K562 (cell line): ENCODE results near the gene ZNF467. TPM values are rescaled to one million over a fixed set of nuclear protein-coding genes. Genes with fewer than 3 reads are reported as not detected.

Source experiments
- ATAC-seq: fragments of 200-7000 bp; cut with Tn5 transposase; 3 replicates; pipeline ENCODE4 v1.9.1; 2020; ENCODE audit warnings: moderate library complexity
- BruUV-seq: library from RNA; stranded (reverse); fragments of 400-500 nt; replicated peaks from 2 replicates; lab custom pipeline; 2021; lab: Mats Ljungman, UMichigan
- CTCF ChIA-PET: fragments of 300-600 bp; formaldehyde crosslinking; extraction: SDS; loops from one replicate; lab custom pipeline; 2021; ENCODE audit warnings: low intra/inter-chr PET ratio; lab: Yijun Ruan, JAX
- POLR2A ChIA-PET: fragments of 300-600, 350-650 bp; sonication (Branson Sonifier 250); formaldehyde crosslinking; extraction: SDS; loops from one replicate; lab custom pipeline; 2021; ENCODE audit warnings: antibody characterized with exemption, inconsistent platforms; lab: Yijun Ruan, JAX
- DNase-seq, 4 experiments: peaks; one replicate each; pipeline versions ENCODE4 v3.0.0 to v3.0.0-alpha.2; 2011 to 2018; ENCODE audit warnings: low spot score in 3 of 4, mixed read lengths in 3 of 4; ENCODE audit errors: extremely low read depth in 1 of 4
- FAIRE-seq: peaks from 2 replicates; lab custom pipeline; 2011; peaks lifted over from hg19 to GRCh38; lab: Jason Lieb, UNC
- H2AFZ ChIP-seq: 2 replicates; pipeline ENCODE4 v1.6.0; 2011; ENCODE audit warnings: low read depth, low read length, control low read depth, inconsistent platforms
- H3K27ac ChIP-seq: fragments of 200-600 bp; 3 replicates; pipeline ENCODE4 v1.8.0; 2011; ENCODE audit warnings: low read depth, mild to moderate bottlenecking, control low read depth, inconsistent platforms, low read length, moderate library complexity, mixed read lengths; ENCODE audit errors: extremely low read depth
- H3K27me3 ChIP-seq, 2 experiments: fragments of 300-600 bp in 1 of 2; 2 replicates in 1 of 2; 3 replicates in 1 of 2; pipeline versions ENCODE4 v1.6.0 to v1.8.0; 2011; ENCODE audit warnings: inconsistent platforms in 2 of 2, low read length in 2 of 2, mild to moderate bottlenecking in 1 of 2, mixed read lengths in 1 of 2, moderate library complexity in 1 of 2; ENCODE audit not compliant: control insufficient read depth in 2 of 2, insufficient read depth in 2 of 2
- H3K36me3 ChIP-seq: fragments of 300-600 bp; 3 replicates; pipeline ENCODE4 v1.8.0; 2011; ENCODE audit warnings: mild to moderate bottlenecking, low read length, inconsistent platforms; ENCODE audit not compliant: control insufficient read depth, insufficient read depth
- H3K4me1 ChIP-seq, 2 experiments: fragments of 200-600 bp in 1 of 2; replicated peaks in 1 of 2; 2 replicates in 1 of 2; 3 replicates in 1 of 2; pipeline versions ENCODE4 v1.5.1 to v1.8.0; 2011; ENCODE audit warnings: inconsistent platforms in 2 of 2, low read length in 2 of 2, mild to moderate bottlenecking in 1 of 2, mixed read lengths in 1 of 2, moderate library complexity in 1 of 2; ENCODE audit not compliant: control insufficient read depth in 2 of 2, insufficient read depth in 2 of 2
- H3K4me2 ChIP-seq: 2 replicates; pipeline ENCODE4 v1.6.1; 2011; ENCODE audit warnings: low read length, control low read depth, inconsistent platforms, mixed read lengths; ENCODE audit not compliant: insufficient read depth
- H3K4me3 ChIP-seq: fragments of 200-600 bp; sonication (generic), shearing (Covaris generic); 2 replicates; pipeline ENCODE4 v1.5.1; 2016; ENCODE audit warnings: control low read depth, inconsistent platforms
- H3K79me2 ChIP-seq: fragments of 200-600 bp; 3 replicates; pipeline ENCODE4 v1.8.0; 2011; ENCODE audit warnings: low read length, inconsistent platforms; ENCODE audit not compliant: control insufficient read depth, insufficient read depth
- H3K9ac ChIP-seq, 2 experiments: 2 replicates each; pipeline versions ENCODE4 v1.6.0 to v1.6.1; 2011; ENCODE audit warnings: low read depth in 2 of 2, low read length in 2 of 2, control low read depth in 1 of 2, inconsistent platforms in 1 of 2, mild to moderate bottlenecking in 1 of 2, mixed read lengths in 1 of 2; ENCODE audit not compliant: insufficient read depth in 1 of 2
- H3K9me1 ChIP-seq: one replicate; pipeline ENCODE4 v1.6.0; 2011; ENCODE audit warnings: inconsistent platforms, mild to moderate bottlenecking, low read length, moderate library complexity; ENCODE audit not compliant: control insufficient read depth, insufficient read depth
- H3K9me3 ChIP-seq: replicated peaks from 2 replicates; pipeline ENCODE4 v1.5.1; 2011; ENCODE audit warnings: low read depth, low read length, inconsistent platforms; ENCODE audit not compliant: control insufficient read depth, insufficient read depth
- H4K20me1 ChIP-seq: replicated peaks from 2 replicates; pipeline ENCODE4 v1.6.1; 2011; ENCODE audit warnings: low read length, inconsistent platforms, mixed read lengths; ENCODE audit not compliant: control insufficient read depth, insufficient read depth
- COPS2 ChIP-seq: fragments of 450-650 bp; conservative IDR thresholded peaks from 2 replicates; pipeline ENCODE4 v1.6.1; 2016; ENCODE audit warnings: mild to moderate bottlenecking, moderate library complexity
- HDAC2 ChIP-seq: fragments of 450-650 bp; IDR thresholded peaks from 2 replicates; pipeline ENCODE4 v1.6.1; 2016; ENCODE audit warnings: mild to moderate bottlenecking
- HMG20A ChIP-seq: fragments of 450-650 bp; formaldehyde crosslinking; conservative IDR thresholded peaks from 2 replicates; pipeline ENCODE4 v1.4.0; 2020; ENCODE audit warnings: mild to moderate bottlenecking, mixed read lengths
- KAT7 ChIP-seq: sonication (generic); formaldehyde crosslinking; IDR thresholded peaks from 2 replicates; pipeline ENCODE4 v1.8.0; 2022; ENCODE audit warnings: missing genetic modification reagents, mild to moderate bottlenecking, borderline replicate concordance
- MTF1 ChIP-seq: fragments of 250-450 bp; sonication (Bioruptor Pico); IDR thresholded peaks from 2 replicates; pipeline ENCODE4 v1.9.0; 2021; ENCODE audit warnings: moderate library complexity, mild to moderate bottlenecking, inconsistent platforms, borderline replicate concordance
- SOX6 ChIP-seq: fragments of 450-650 bp; IDR thresholded peaks from 2 replicates; pipeline ENCODE4 v1.6.1; 2014; ENCODE audit warnings: mild to moderate bottlenecking
- ZNF143 ChIP-seq: sonication (generic); formaldehyde crosslinking; IDR thresholded peaks from 2 replicates; pipeline ENCODE4 v1.9.0; 2022; ENCODE audit warnings: mild to moderate bottlenecking, missing genetic modification reagents
- ZNF274 ChIP-seq: IDR thresholded peaks from 2 replicates; pipeline ENCODE4 v1.6.1; 2011; ENCODE audit warnings: low read depth, mild to moderate bottlenecking, low read length, moderate library complexity, borderline replicate concordance
- WGBS: fragments of 100-300 bp; shearing (Covaris generic); methylation state at CpG from one replicate; pipeline ENCODE4 v1.1.6; 2016; ENCODE audit warnings: low coverage, mixed read lengths; ENCODE audit not compliant: insufficient coverage; ENCODE audit errors: missing lambda C conversion rate; 5-methylcytosine and 5-hydroxymethylcytosine counted together
- in situ Hi-C: fragments of 300-500 bp; cut with MboI; formaldehyde crosslinking; loops from 4 replicates; pipeline ENCODE4 v1.15.0; 2018; ENCODE audit warnings: inconsistent platforms, mixed read lengths
- intact Hi-C: fragments of 100-400 bp; cut with micrococcal nuclease; formaldehyde crosslinking; loops from 2 replicates; pipeline ENCODE4 v1.14.2; 2022
- polyA plus RNA-seq, 8 experiments: library from polyadenylated mRNA; depleted of rRNA in 4 of 8; stranded (reverse) in 5 of 8; unstranded in 3 of 8; fragments of >200 nt; fragmentation: Nextera tagmentation in 2 of 8; fragmentation: Illumina TruSeq in 1 of 8; extraction: Ambion mirVana in 2 of 8; extraction: Trizol in 1 of 8; gene quantifications; 2 replicates each; pipeline versions ENCODE4 v1.2.1 to v1.2.3, GENCODE V29; 2011 to 2014; ENCODE audit warnings: inconsistent platforms in 1 of 8, missing spikeins in 1 of 8
- total RNA-seq, 7 experiments: library from RNA; depleted of rRNA in 6 of 7; stranded (reverse); fragments of >200 nt in 6 of 7; fragmentation: Illumina TruSeq in 2 of 7; extraction: Trizol in 2 of 7; gene quantifications; 2 replicates each; pipeline versions ENCODE4 v1.2.1 to v1.2.3, GENCODE V29; 2011 to 2021; ENCODE audit warnings: low replicate concordance in 1 of 7
- TF ChIP-seq, protein P1 (sequence below): fragments of 450-650 bp; IDR thresholded peaks from 2 replicates; pipeline ENCODE4 v1.6.1; 2016

ZNF467 gene
- total and polyA plus RNA-seq, 9 of the 15 experiments (the other 6 are each of a cell fraction or from before 2014, with no cell fraction given) = 0.32 to 14.2 (median 1.7) TPM

DNA sequence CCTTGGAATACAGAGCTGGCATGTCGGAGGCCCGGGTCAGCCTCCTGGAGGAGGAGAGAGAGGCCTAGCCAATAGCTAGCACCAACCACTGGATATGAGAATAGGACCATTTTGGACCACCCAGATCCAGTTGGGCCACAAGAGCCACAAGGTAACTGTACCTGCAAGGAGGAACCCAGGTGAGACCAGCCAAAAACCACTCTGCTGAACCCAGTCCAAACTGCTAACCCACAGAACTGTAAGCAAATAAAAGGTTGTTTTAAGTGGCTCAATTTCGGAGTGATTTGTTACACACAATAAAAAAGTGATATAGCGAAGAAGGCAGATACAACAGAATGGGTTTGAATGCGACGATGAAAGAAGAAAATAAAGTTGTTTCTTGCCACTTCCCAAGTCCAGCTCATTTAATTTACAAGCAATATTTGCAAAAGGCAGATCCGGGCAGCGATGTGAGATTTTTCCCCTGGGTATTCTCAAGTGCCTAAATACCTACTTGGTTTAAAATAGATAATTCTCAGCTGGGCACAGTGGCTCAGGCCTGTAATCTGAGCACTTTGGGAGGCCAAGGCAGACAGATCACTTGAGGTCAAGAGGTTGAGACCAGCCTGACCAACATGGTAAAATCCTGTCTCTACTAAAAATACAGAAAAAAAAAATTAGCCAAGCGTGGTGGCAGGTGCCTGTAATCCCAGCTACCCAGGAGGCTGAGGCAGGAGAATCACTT is 23.1 kb downstream of the ZNF467 start:
- Histone ChIP-seq H3K4me1 (peaks cover 3 to 12% of the 10 kb centered on the region in 2 experiments; a peak in 4 of 5 replicates), H3K9me3 (no peaks in the 10 kb centered on the region), H4K20me1 (peaks cover 3% of the 10 kb centered on the region; the same call in 1 of the 2 replicates), H2AFZ (no peak overlapping the region), H3K79me2 (no peaks in the 10 kb centered on the region), H3K27ac (no peak overlapping the region), H3K4me2 (no peak overlapping the region), H3K4me3 (no peak overlapping the region), H3K9me1 (no peaks in the 10 kb centered on the region), H3K27me3 (peaks cover 15 to 21% of the 10 kb centered on the region in 2 experiments), H3K36me3 (no peaks in the 10 kb centered on the region), H3K9ac (no peak overlapping the region)
- no TSS peak for BruUV-seq
- DNase-seq (no peak), ATAC-seq (no peak), FAIRE-seq (no peak)
- in situ Hi-C loops (no loop called here), intact Hi-C loops (no loop called here)
- ChIA-PET CTCF (interaction anchor here (0.5 kb wide), 1 partner anchor 64 kb away, joined by 3 read pairs; no protein-coding TSS in a partner anchor), POLR2A (interaction anchor here (0.8 to 1.5 kb wide), 5 partner anchors 10 to 66 kb away, joined by 3 to 5 read pairs (median 3); no protein-coding TSS in a partner anchor)
- TF ChIP-seq KAT7 (CRISPR knock-in tag) (no peak), ZNF274 (no peak), HDAC2 (no peak), ZNF143 (CRISPR knock-in tag) (no peak), COPS2 (no peak), MTF1 (CRISPR knock-in tag) (no peak), SOX6 (no peak), HMG20A (CRISPR knock-in tag) (no peak)
- TF ChIP-seq, protein P1, sequence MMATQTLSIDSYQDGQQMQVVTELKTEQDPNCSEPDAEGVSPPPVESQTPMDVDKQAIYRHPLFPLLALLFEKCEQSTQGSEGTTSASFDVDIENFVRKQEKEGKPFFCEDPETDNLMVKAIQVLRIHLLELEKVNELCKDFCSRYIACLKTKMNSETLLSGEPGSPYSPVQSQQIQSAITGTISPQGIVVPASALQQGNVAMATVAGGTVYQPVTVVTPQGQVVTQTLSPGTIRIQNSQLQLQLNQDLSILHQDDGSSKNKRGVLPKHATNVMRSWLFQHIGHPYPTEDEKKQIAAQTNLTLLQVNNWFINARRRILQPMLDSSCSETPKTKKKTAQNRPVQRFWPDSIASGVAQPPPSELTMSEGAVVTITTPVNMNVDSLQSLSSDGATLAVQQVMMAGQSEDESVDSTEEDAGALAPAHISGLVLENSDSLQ = no peak
- WGBS = 45% methylated on average over 9 of the region's 9 CpGs
